CD4-positive, alpha-beta memory T cell (primary cell): ENCODE data around the gene PIK3C2G. TPM values are rescaled to one million over a fixed set of nuclear protein-coding genes. Genes with fewer than 3 reads are reported as not detected.

Source experiments
- CTCF ChIA-PET: fragments of 350-600 bp; sonication (Branson Sonifier 250); formaldehyde crosslinking; loops from one replicate; lab custom pipeline; 2021; ENCODE audit warnings: inconsistent platforms; ENCODE audit not compliant: partially characterized antibody; lab: Charles Lee
- POLR2A ChIA-PET: fragments of 350-600 bp; sonication (Branson Sonifier 250); formaldehyde crosslinking; loops from one replicate; lab custom pipeline; 2021; ENCODE audit not compliant: partially characterized antibody; lab: Charles Lee
- DNase-seq, 5 donors: peaks; one replicate each; pipeline versions ENCODE4 v3.0.0 to v3.0.0-alpha.2; 2020 to 2022; ENCODE audit warnings: mixed read lengths in 1 of 5
- H3K27ac ChIP-seq: one replicate; pipeline ENCODE4 v1.7.0; 2013; ENCODE audit warnings: low read depth, low read length
- H3K27me3 ChIP-seq: 2 replicates; pipeline ENCODE4 v1.7.0; 2013; ENCODE audit warnings: mild to moderate bottlenecking, low read length, moderate library complexity; ENCODE audit not compliant: insufficient read depth
- H3K36me3 ChIP-seq: 2 replicates; pipeline ENCODE4 v1.7.0; 2013; ENCODE audit warnings: mild to moderate bottlenecking, low read length, moderate library complexity; ENCODE audit not compliant: insufficient read depth
- H3K4me1 ChIP-seq: 2 replicates; pipeline ENCODE4 v1.7.0; 2013; ENCODE audit warnings: mild to moderate bottlenecking, low read length, moderate library complexity; ENCODE audit not compliant: insufficient read depth
- H3K4me3 ChIP-seq, 2 donors: one replicate each; pipeline ENCODE4 v1.7.0; 2013; ENCODE audit warnings: low read length in 2 of 2, mild to moderate bottlenecking in 1 of 2
- H3K9me3 ChIP-seq, 2 donors: one replicate each; pipeline ENCODE4 v1.7.0; 2013; ENCODE audit warnings: low read length in 2 of 2, control low read depth in 1 of 2; ENCODE audit not compliant: control insufficient read depth in 1 of 2
- H3K27ac Mint-ChIP-seq, 7 donors: one replicate each; pipeline ENCODE4 v1.8.0; 2020 to 2021; ENCODE audit warnings: mixed read lengths in 7 of 7, mild to moderate bottlenecking in 6 of 7, inconsistent platforms in 3 of 7, moderate library complexity in 3 of 7
- H3K27me3 Mint-ChIP-seq, 2 donors: one replicate each; pipeline ENCODE4 v1.8.0; 2020 to 2021; ENCODE audit warnings: mixed read lengths in 2 of 2
- H3K36me3 Mint-ChIP-seq, 2 donors: one replicate each; pipeline ENCODE4 v1.8.0; 2020 to 2021; ENCODE audit warnings: mixed read lengths in 2 of 2, inconsistent platforms in 1 of 2, mild to moderate bottlenecking in 1 of 2
- H3K4me1 Mint-ChIP-seq, 4 donors: one replicate each; pipeline ENCODE4 v1.8.0; 2020 to 2021; ENCODE audit warnings: mixed read lengths in 4 of 4, mild to moderate bottlenecking in 1 of 4
- H3K4me3 Mint-ChIP-seq, 8 donors: one replicate each; pipeline ENCODE4 v1.8.0; 2020 to 2021; ENCODE audit warnings: mixed read lengths in 8 of 8, mild to moderate bottlenecking in 7 of 8, moderate library complexity in 6 of 8, inconsistent platforms in 3 of 8
- H3K9me3 Mint-ChIP-seq, 8 donors: one replicate each; pipeline ENCODE4 v1.8.0; 2020 to 2021; ENCODE audit warnings: mixed read lengths in 8 of 8, mild to moderate bottlenecking in 5 of 8, inconsistent platforms in 3 of 8, moderate library complexity in 1 of 8
- intact Hi-C: fragments of 100-400 bp; cut with micrococcal nuclease; formaldehyde crosslinking; loops from one replicate; pipeline ENCODE4 v1.15.1; 2023
- polyA plus RNA-seq, 2 donors: library from polyadenylated mRNA; unstranded; fragments of 300-500 nt; fragmentation: Illumina TruSeq; gene quantifications; one replicate each; pipeline ENCODE4 v1.2.3, GENCODE V29; 2021
- total RNA-seq, 2 experiments: library from RNA; stranded (reverse); gene quantifications; one replicate each; pipeline ENCODE4 v1.2.3, GENCODE V29; 2021

The PIK3C2G gene
- total and polyA plus RNA-seq, 4 experiments from 2014 or later = not detected

DNA sequence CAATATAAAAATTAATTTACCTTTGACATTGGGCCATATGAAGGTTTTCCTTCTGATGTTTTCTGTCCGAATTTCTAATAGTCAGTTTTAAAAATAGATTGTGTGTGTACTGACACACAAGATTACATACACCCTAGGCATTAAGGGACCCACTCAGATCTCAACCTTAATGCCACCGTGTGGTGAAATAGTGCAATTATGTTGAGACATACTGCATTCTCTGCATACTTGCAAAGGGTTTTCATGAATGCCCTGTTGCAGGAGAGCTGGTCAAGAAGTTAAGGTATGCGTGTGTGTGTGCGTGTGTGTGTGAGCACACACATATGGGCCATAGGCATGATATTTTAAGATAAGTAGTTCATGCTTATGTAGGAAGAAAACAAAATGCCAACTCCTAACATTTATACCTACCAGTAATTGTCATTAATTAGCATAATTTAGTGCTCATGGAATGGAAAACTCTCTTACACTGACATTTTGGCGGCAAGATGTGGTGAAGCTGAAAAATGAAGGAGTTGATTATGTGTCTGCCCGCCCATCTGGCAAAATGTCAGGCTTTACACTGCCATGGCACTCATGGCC is 58.8 kb downstream of the PIK3C2G start:
- peaks cover 0 to 7% (median 1%) of the 10 kb centered on the region in 8 donors for H3K9me3 Mint-ChIP-seq
- no peaks in the 10 kb centered on the region for H3K4me1 Mint-ChIP-seq
- H3K4me1 ChIP-seq = no peaks in the 10 kb centered on the region
- CTCF ChIA-PET = no interaction called here
- H3K36me3 ChIP-seq = no peaks in the 10 kb centered on the region
- no peaks in the 10 kb centered on the region for H3K36me3 Mint-ChIP-seq
- POLR2A ChIA-PET = no interaction called here
- H3K27me3 ChIP-seq = no peaks in the 10 kb centered on the region
- no peak overlapping the region for H3K27ac Mint-ChIP-seq
- intact Hi-C loops = no loop called here
- no peak overlapping the region for H3K4me3 ChIP-seq
- DNase-seq = no peak
- no peak overlapping the region for H3K27ac ChIP-seq
- no peak overlapping the region for H3K4me3 Mint-ChIP-seq
- H3K9me3 ChIP-seq = no peaks in the 10 kb centered on the region
- H3K27me3 Mint-ChIP-seq = no peaks in the 10 kb centered on the region

GRCh38 chr12:18320976-18321375 is 59.7 kb downstream of the PIK3C2G start:
- no peak overlapping the region for H3K4me3 ChIP-seq
- Mint-ChIP-seq H3K27ac (no peak overlapping the region), H3K36me3 (no peaks in the 10 kb centered on the region), H3K9me3 (peaks cover 0 to 7% (median 1%) of the 10 kb centered on the region in 8 donors), H3K27me3 (no peaks in the 10 kb centered on the region), H3K4me3 (no peak overlapping the region), H3K4me1 (no peaks in the 10 kb centered on the region)
- H3K36me3 ChIP-seq = no peaks in the 10 kb centered on the region
- intact Hi-C loops = no loop called here
- no peak overlapping the region for H3K27ac ChIP-seq
- ChIA-PET CTCF (no interaction called here), POLR2A (no interaction called here)
- DNase-seq = no peak
- H3K27me3 ChIP-seq = no peaks in the 10 kb centered on the region
- H3K9me3 ChIP-seq = no peaks in the 10 kb centered on the region
- H3K4me1 ChIP-seq = no peaks in the 10 kb centered on the region

DNA sequence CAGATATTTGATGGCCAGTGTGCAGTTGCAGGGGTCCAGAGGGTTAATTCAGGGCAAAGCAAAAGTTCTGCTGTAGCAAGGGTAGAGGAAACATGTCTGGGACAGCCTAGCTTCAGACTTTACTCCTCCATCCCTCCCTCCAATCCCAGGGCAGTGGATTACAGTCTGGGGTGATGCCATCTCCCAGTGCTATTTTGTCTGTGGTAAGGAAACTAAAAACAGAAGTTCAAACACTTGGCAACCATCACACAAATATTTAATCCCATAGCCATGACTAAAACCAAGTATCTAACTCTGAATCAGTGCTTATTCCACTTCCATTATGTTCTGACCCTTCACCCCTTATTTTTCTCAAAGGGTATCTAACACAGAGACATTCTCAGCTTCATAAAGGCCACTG is 61.8 kb downstream of the PIK3C2G start:
- Histone ChIP-seq H3K36me3 (no peaks in the 10 kb centered on the region), H3K4me3 (no peak overlapping the region), H3K4me1 (no peaks in the 10 kb centered on the region), H3K27me3 (no peaks in the 10 kb centered on the region), H3K27ac (no peak overlapping the region), H3K9me3 (no peaks in the 10 kb centered on the region)
- intact Hi-C loops = no loop called here
- no peak for DNase-seq
- POLR2A ChIA-PET = no interaction called here
- no peaks in the 10 kb centered on the region for H3K36me3 Mint-ChIP-seq
- H3K4me1 Mint-ChIP-seq = no peaks in the 10 kb centered on the region
- CTCF ChIA-PET = no interaction called here
- peaks cover 0 to 7% (median 2%) of the 10 kb centered on the region in 8 donors for H3K9me3 Mint-ChIP-seq
- H3K27ac Mint-ChIP-seq = no peak overlapping the region
- H3K4me3 Mint-ChIP-seq = no peak overlapping the region
- no peaks in the 10 kb centered on the region for H3K27me3 Mint-ChIP-seq

GRCh38 chr12:18327036-18327435 is 65.7 kb downstream of the PIK3C2G start:
- DNase-seq = no peak
- CTCF ChIA-PET = no interaction called here
- Histone ChIP-seq H3K4me3 (no peak overlapping the region), H3K36me3 (no peaks in the 10 kb centered on the region), H3K27me3 (no peaks in the 10 kb centered on the region), H3K4me1 (no peaks in the 10 kb centered on the region), H3K9me3 (no peaks in the 10 kb centered on the region), H3K27ac (no peak overlapping the region)
- H3K4me1 Mint-ChIP-seq = no peaks in the 10 kb centered on the region
- no peaks in the 10 kb centered on the region for H3K27me3 Mint-ChIP-seq
- no peak overlapping the region for H3K27ac Mint-ChIP-seq
- POLR2A ChIA-PET = no interaction called here
- no peaks in the 10 kb centered on the region for H3K36me3 Mint-ChIP-seq
- intact Hi-C loops = no loop called here
- H3K9me3 Mint-ChIP-seq = peaks cover 0 to 10% (median 3%) of the 10 kb centered on the region in 8 donors
- no peak overlapping the region for H3K4me3 Mint-ChIP-seq

DNA sequence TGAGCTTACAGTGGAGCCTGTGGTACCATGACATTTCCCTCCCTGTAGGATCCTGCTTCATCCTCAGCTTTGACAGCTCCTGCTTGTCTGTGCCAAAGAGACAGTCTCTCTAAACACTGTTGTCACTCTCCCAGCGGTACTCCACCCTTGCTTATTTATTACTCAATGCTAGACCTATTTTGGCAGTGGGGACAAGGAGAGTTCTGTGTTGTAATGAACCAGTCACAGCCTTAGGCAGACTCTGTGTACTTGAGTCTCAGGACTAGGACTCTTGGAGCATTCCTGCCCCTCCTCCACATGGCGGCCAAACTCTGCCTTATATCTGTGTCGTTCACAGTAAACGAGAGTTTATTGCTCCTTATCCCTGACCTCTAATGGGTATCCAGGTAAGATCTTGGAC is 70.9 kb downstream of the PIK3C2G start:
- Histone ChIP-seq H3K9me3 (no peaks in the 10 kb centered on the region), H3K27me3 (no peaks in the 10 kb centered on the region), H3K4me3 (no peak overlapping the region), H3K4me1 (no peaks in the 10 kb centered on the region), H3K27ac (no peak overlapping the region), H3K36me3 (no peaks in the 10 kb centered on the region)
- no peak for DNase-seq
- CTCF ChIA-PET = no interaction called here
- Mint-ChIP-seq H3K9me3 (peaks cover 0 to 9% (median 3%) of the 10 kb centered on the region in 8 donors), H3K4me1 (no peaks in the 10 kb centered on the region), H3K27me3 (no peaks in the 10 kb centered on the region), H3K27ac (no peak overlapping the region), H3K4me3 (no peak overlapping the region), H3K36me3 (no peaks in the 10 kb centered on the region)
- intact Hi-C loops = no loop called here
- POLR2A ChIA-PET = no interaction called here

DNA sequence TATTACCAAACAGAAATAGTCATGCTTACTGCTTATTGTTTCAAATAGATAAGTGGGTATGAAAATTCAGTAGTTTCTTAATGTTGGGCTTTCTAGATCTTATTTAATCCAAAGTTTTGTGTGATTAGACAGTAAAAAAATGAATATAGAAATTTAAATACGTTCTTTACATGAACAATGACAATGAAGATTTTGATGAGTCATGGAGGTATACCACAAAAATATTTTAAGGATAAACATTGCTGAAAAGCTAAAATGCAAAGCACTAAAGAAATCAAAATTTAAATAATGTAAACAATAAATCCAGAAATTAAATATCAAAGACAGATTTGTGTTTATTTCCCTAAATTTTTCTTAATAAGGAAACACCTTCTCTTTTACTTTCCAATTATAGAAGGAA is 78.3 kb downstream of the PIK3C2G start:
- H3K4me3 ChIP-seq = no peak overlapping the region
- Mint-ChIP-seq H3K4me1 (no peaks in the 10 kb centered on the region), H3K4me3 (no peak overlapping the region), H3K36me3 (no peaks in the 10 kb centered on the region), H3K27me3 (no peaks in the 10 kb centered on the region), H3K27ac (no peak overlapping the region), H3K9me3 (peaks cover 0 to 7% (median 1%) of the 10 kb centered on the region in 8 donors)
- no peaks in the 10 kb centered on the region for H3K36me3 ChIP-seq
- H3K4me1 ChIP-seq = no peaks in the 10 kb centered on the region
- intact Hi-C loops = no loop called here
- DNase-seq = no peak
- CTCF ChIA-PET = no interaction called here
- H3K27ac ChIP-seq = no peak overlapping the region
- H3K9me3 ChIP-seq = no peaks in the 10 kb centered on the region
- H3K27me3 ChIP-seq = no peaks in the 10 kb centered on the region
- POLR2A ChIA-PET = no interaction called here

GRCh38 chr12:18340186-18340585 is 78.9 kb downstream of the PIK3C2G start:
- Mint-ChIP-seq H3K4me3 (no peak overlapping the region), H3K9me3 (peaks cover 0 to 7% (median under 1%) of the 10 kb centered on the region in 8 donors), H3K4me1 (no peaks in the 10 kb centered on the region), H3K27ac (no peak overlapping the region), H3K36me3 (no peaks in the 10 kb centered on the region), H3K27me3 (no peaks in the 10 kb centered on the region)
- intact Hi-C loops = no loop called here
- ChIA-PET POLR2A (no interaction called here), CTCF (no interaction called here)
- Histone ChIP-seq H3K4me1 (no peaks in the 10 kb centered on the region), H3K9me3 (no peaks in the 10 kb centered on the region), H3K27me3 (no peaks in the 10 kb centered on the region), H3K36me3 (no peaks in the 10 kb centered on the region), H3K27ac (no peak overlapping the region), H3K4me3 (no peak overlapping the region)
- DNase-seq = no peak

DNA sequence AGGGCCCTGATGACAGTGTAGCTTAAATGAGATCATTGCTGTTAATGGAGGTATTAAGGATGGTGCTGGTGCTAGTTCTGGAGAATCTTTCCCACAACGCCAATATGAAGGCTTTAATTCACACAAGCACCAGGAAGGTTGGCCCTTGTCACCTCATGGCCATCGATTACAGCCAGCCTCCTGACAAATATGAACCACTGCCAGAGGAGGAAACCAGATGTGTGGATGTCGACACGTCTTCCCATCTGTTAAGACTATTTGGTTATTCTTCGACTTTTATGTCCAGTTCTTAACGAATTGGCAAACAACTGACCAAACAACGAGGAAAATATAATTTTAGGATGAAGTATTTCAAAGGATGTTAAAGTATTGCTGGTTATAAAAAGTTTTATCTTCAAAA is 79.5 kb downstream of the PIK3C2G start:
- H3K4me1 Mint-ChIP-seq = no peaks in the 10 kb centered on the region
- H3K27me3 Mint-ChIP-seq = no peaks in the 10 kb centered on the region
- no peaks in the 10 kb centered on the region for H3K4me1 ChIP-seq
- CTCF ChIA-PET = no interaction called here
- H3K27ac Mint-ChIP-seq = no peak overlapping the region
- H3K27ac ChIP-seq = no peak overlapping the region
- H3K36me3 Mint-ChIP-seq = no peaks in the 10 kb centered on the region
- H3K27me3 ChIP-seq = no peaks in the 10 kb centered on the region
- no peak for DNase-seq
- H3K4me3 ChIP-seq = no peak overlapping the region
- H3K4me3 Mint-ChIP-seq = no peak overlapping the region
- H3K36me3 ChIP-seq = no peaks in the 10 kb centered on the region
- H3K9me3 ChIP-seq = no peaks in the 10 kb centered on the region
- intact Hi-C loops = no loop called here
- peaks cover 0 to 7% (median 0%) of the 10 kb centered on the region in 8 donors for H3K9me3 Mint-ChIP-seq
- POLR2A ChIA-PET = no interaction called here
